HG02623 (cell line): ENCODE data around the gene SCD5.

Experiments used
- ATAC-seq: cut with Tn5 transposase; IDR thresholded peaks from one replicate; pipeline ENCODE4 v1.9.1; 2021; ENCODE audit warnings: moderate library complexity; ENCODE audit not compliant: unreplicated experiment

The SCD5 gene

DNA sequence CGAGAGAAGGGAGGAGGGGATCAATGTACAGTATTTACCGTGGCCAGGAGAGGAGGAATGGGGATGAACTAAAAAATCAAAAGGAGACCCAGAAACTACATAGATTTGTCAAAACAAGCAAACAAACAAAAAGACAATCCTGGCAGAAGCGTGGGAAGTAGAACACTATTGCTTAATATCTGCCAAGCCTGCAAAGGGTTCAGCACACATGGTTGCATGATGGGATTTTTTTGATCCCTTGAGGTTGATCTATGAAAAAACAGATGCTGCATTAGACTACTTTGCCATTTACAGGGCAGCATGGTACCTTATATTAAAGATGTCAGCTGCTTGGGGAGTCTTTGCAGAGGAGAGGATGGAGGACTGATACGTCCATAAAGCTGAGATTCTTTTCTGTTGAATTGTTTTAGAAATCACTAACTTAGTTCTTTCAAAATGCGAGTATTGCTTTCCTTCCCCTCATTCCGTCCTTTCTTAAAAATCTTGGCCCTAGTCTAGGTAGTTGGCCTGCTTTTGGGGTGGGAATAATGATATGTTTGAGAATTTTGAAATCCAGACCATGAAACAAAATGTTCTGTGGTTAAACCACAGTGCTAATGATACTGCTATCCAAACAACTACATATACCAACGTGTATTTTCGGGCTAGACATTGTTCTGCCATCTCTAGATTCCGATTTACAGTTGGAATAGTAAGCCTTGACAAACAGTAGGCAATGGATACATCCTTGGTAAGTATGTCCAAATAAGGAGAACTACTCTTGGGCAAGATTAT lies 197.2 kb downstream of the SCD5 start:
- ATAC-seq, result no peak

DNA sequence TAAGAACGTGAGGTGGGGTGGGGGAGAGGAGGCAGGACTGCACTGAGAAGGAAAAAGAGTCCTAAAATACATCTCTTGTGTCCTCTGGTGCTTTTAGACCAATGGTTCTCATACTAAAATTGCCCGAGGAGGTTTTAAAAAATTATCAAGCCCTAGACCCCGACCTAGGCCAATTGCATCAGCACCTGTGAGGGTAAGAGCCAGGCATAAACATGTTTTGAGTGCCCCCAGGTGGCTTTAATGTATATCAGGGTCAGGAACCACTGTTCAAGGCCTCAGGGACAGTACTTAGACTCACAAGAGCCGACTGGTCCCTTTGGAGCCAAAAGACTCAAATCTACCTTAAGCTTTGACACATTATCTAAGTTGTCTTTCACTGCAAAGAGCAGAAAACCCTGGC lies 199.3 kb downstream of the SCD5 start:
- ATAC-seq, result no peak

DNA sequence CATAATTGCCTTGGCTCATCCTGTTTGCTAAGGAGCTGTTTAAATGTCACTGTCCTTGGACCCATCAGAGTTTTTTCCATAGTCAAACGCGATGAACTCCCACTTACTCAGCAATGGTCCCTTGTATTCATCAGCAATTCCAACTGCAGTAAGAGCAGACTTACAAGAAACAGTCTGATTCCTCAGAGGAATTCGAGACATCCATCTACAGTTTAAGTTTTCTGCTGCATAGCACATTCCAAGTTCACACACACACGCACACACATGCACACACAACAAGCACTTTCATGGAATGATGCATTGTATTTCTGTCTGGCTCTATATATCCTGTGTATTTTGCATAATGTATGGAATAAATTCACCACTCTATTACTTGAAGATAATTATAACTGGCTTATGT lies 204.1 kb downstream of the SCD5 start:
- no peak for ATAC-seq

GRCh38 chr4:82593411-82593810 lies 205.2 kb downstream of the SCD5 start:
- no peak for ATAC-seq

- ATAC-seq, result no peak
Observed at GRCh38 chr4:82592639-82593038, 206.0 kb downstream of the SCD5 start.

DNA sequence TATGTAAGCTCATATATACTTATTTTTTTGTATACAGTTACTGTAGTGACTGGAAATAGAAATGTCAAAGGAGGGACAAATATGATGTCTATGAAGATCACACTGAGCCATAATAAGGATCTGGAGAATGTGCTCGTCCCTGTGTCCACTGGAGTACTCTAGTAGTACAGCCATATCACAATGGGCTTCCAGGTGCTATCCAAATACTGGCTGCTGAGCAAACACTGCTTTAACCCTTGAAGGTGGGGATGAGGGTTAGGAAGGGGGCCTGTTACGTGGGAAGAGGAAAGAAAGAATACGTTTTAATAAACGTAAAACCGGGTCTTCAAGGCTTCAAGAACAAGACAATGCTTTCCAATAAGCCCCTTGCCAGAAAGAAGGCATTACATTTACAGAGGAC lies 207.0 kb downstream of the SCD5 start:
- ATAC-seq, result no peak

- no peak for ATAC-seq
Observed at GRCh38 chr4:82589756-82590155, 208.8 kb downstream of the SCD5 start.

- no peak for ATAC-seq
Observed at GRCh38 chr4:82588771-82589270, 209.8 kb downstream of the SCD5 start.

GRCh38 chr4:82587826-82588540 lies 210.6 kb downstream of the SCD5 start:
- ATAC-seq, result no peak

GRCh38 chr4:82585690-82586435 lies 212.7 kb downstream of the SCD5 start:
- no peak for ATAC-seq

DNA sequence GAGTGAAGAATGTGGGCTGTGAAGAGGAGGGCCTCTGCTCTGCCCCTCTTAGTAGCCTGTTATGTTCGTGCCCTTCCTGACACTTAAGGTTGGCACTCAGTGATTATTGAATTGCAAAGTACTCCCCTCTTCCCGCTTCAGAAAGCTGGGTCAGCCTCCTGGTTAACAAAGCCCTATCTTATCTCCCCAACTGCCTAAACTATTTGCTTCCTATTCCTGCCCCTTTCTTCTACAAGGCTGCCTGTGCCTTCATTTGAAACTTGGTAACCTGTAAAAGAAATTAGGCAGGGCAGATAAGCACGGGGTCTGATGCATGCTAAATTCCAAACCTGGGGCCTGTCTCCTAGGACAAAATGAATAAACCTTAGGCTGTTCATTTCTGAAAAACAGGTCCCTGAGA lies 213.7 kb downstream of the SCD5 start:
- ATAC-seq, result no peak

DNA sequence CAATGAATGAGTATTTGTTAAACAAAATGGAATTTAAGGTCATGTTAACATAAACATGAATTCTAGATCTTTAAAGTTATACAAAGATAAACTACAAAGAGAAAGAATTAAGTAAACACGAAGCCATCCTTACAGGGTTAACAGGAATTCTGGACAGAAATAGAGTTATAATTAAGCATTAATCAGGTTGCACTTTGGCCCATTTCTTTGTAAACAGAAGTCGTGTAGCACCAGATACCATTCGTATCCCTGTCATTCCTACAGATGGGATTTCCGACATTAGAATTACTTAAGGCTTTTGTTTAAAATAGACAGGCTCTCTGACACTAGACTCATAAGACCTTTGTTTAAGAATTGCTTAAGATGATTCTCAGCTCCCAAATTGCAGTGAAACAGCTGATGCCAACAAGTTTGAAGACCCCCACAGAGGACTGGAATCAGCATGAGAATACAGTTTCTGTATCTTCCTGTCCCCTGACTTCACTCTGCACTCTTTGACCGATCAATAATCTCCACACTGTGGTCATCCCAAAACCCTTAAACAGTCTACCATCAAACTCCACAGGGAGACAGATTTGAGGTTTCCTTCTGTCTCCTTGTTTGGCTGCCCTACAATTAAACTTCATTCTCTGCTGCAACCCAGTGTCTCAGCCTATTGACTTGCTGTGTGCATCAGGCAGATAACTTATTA lies 214.6 kb downstream of the SCD5 start:
- no peak for ATAC-seq

GRCh38 chr4:82579932-82580331 lies 218.7 kb downstream of the SCD5 start:
- no peak for ATAC-seq
